GM18520 (cell line): ENCODE measurements around the gene FARP1.
A peak's percentile ranks its signal among the peaks of the same experiment; 100 is the strongest.

ENCODE experiments used
- ATAC-seq: cut with Tn5 transposase; IDR thresholded peaks from one replicate; pipeline ENCODE4 v1.9.1; 2021; ENCODE audit not compliant: unreplicated experiment

Gene FARP1

GRCh38 chr13:98436233-98436910, 293.5 kb downstream of the FARP1 start:
- no peak for ATAC-seq

DNA sequence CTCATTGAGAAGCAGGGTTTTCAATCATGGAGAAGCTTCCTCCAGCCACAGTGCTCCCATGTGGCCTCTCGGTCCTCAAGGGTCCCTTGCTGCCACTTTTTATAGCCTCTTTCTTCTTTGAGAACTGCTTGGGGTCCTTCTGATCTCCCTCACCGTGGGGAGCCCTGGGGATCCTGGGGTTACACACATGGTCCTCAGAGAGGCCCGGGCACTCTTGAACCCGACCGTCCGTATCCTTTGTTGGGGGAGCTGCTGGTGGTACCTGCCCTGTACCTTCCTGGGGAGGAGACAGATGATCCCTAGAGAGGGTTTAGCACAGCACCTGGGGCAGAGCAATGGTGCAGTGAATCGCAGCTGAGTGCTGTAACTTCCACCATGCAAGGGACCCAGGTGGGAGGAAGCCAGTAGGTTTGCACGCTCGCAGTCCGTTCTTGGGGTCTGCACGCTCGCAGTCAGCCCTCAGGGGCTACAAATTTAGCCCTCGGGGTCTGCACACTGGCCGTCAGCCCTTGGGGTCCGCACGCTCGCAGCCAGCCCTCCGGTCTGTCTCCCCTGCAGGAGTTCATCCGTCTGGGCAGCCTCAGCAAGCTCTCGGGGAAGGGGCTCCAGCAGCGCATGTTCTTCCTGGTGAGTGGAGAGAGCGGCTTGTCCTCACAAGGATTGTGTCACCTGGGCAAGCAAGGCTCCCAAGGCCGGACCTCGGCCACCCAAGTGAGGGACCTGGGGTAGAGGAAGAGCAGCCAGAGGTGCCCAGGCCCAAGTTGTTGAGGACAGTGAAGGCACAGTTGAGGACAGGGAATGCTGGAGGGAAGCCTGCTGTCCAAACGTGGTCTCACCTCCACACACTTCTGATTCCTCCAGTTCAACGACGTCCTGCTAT, 295.6 kb downstream of the FARP1 start:
- ATAC-seq: no peak

DNA sequence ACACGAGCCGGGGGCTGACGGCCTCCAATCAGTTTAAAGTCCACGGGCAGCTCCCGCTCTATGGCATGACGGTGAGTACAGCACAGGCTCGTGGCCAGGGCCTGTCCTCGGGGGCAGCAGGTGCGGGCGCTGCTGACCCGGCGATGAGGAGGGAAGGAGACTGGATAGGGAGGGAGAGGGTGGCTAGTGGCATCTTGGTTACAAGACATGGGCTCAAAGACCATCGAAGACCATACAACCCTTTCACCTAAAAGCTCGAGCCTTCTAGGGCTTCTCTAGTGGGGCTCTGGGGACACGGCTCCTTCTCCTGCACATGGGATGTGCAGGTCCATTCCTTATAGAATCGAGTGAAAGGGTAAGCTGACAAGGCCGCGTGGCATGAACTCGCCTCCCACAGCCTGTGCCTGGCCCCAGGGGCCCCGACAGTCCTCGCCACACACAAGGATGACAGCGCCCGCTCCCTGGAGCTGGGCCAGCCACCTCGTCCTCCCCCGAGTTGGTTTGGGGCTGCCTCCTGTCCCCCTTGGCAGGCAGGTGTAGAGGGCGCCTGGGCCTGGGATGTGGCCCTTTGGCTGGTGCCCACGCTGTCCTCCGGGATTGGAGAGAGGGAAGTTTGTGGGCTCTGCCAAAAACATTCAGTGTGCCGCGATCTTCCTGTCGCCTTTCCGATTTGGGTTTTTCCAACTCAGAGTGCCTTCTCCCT, 296.4 kb downstream of the FARP1 start:
- no peak for ATAC-seq

DNA sequence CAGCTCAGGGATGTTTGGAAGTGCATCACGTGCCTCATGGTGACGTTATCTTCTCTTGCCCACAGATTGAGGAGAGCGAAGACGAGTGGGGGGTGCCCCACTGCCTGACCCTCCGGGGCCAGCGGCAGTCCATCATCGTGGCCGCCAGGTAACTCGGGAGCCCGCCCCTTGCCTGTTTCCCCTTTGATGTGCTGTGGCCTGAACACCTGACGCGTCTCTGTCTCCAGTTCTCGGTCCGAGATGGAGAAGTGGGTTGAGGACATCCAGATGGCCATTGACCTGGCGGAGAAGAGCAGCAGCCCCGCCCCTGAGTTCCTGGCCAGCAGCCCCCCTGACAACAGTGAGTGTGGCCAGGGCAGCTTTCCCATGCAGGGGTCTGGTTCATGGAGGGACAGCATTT, 297.0 kb downstream of the FARP1 start:
- ATAC-seq: no peak

GRCh38 chr13:98440390-98441055, 297.6 kb downstream of the FARP1 start:
- ATAC-seq: no peak

DNA sequence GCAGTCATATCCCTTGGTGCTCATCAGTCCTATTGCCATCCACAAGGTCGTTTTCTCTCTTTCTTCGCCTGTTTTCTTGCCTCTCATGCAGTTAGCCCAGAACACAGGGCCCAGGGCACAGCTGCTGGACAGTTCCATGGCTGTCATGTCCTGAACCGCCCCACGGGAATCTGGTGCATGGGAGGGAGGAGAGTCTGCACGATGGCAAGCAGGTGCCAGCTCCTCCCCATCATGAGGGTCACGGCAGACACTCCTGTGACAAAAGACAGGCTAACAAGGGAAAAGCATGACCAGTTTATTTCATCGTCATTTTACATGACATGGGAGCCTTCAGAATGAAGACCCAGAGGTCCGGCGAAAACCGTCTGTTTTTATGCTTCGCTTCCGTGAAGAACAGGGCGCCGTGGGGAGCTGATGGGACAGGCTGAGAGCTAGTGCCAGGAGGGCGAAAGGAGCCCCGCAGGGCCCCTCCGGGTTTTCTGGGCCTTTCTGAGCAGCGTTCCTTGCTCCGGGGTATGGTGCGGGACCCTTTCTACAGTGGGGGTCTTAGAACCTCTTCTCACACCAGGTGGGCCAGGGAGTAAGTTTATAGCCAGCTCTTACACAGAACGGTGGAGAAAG, 298.3 kb downstream of the FARP1 start:
- ATAC-seq: no peak

GRCh38 chr13:98442391-98443230, 299.7 kb downstream of the FARP1 start:
- no peak for ATAC-seq

DNA sequence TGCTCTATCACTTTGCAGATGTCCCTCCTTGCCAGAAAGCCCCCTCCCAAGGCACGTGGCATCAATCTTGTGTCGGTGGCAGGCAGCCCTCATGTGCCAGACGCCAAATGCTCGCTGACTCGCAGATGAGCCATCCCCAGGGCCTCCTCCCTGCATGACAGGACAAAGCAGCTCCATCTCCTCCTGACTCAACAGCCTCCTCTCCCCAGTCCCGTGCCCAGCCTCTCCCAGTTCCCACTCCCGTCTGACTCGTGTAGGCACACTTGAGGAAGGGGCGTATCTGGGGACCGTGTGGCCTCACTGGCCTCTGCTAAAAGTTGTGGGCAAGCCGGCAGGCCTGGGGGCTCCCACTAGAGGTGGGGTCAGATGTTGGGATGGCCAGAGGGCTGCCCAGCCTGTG, 300.4 kb downstream of the FARP1 start:
- no peak for ATAC-seq

GRCh38 chr13:98443800-98444325, 301.0 kb downstream of the FARP1 start:
- ATAC-seq: no peak

GRCh38 chr13:98444381-98444780, 301.5 kb downstream of the FARP1 start:
- ATAC-seq: no peak

GRCh38 chr13:98445340-98446233, 302.7 kb downstream of the FARP1 start:
- peak; percentile 68 for ATAC-seq

GRCh38 chr13:98446234-98446621, 303.3 kb downstream of the FARP1 start:
- no peak for ATAC-seq

DNA sequence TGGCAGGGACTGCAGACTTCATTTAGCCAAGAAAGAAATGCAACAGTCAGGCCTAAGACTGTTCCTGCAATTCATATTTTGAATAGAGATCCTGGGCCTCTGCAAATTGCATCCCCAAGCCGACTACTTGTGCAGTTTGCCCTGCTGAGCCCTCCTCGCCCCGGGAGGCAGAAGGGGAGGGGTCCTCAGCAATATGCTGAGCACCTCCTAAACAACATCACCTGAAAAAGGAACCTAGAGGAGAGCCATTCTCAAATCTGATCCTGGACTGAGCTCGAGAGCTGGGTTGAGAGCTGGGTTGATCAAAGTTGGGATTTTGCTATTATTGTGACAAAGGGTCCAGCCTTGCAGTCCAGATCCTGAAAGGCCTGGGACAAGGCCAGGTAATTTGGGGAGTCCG, 304.2 kb downstream of the FARP1 start:
- no peak for ATAC-seq

GRCh38 chr13:98447881-98448641, 305.2 kb downstream of the FARP1 start:
- no peak for ATAC-seq

- no peak for ATAC-seq
These were observed 305.7 kb downstream of the FARP1 start for GRCh38 chr13:98448642-98448928.

DNA sequence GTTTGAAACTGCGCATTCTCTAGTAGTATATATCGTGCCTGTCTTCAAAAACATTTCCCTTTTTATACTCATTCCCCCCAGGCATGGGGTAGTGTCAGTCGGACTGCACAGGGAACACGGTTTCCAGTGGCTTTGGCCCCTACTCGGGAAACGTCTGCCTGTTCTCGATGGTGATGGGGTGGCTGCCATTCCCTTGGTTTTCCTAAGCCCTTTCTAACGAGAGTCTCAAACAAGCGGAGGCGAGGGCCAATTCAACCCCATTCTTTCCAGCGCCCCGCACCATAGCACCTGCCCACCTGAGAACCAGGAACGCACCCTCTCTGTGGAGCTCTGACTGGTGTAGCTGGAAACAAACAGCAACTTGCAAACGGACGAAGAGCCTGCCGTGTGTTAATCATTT, 306.4 kb downstream of the FARP1 start:
- ATAC-seq: no peak

GRCh38 chr13:98450026-98450425, 307.1 kb downstream of the FARP1 start:
- ATAC-seq: no peak

DNA sequence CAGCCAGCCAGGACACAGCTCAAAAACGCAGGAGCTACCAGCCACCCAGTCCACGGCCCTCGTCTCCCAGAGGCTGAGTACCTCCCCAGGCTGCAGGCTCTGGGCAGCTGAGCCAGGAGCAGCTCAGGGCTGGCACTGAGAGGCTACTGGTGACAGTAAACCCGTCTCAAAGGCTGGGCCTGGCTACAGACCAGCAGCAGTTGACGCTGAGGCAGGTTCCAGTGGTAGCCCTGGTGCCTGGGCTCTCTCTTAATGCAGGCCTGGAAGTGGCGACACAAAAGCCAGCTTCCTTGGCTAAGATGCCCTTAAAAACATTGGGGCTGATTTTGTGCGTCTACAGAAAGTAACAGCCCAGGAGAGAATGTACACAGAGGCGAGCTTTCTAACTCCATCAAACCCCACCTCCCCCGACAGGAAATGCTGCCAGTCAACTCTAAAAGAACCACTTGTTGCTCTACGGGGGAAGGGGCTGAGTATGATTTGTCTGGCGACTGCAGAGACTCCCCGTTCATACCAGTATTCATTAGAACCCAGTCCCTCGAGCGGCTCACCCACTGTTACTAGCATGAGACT, 307.7 kb downstream of the FARP1 start:
- no peak for ATAC-seq
